Fibroblast of skin of scalp (primary cell): Measurements from ENCODE around the gene CD79B.
A peak's percentile ranks its signal among the peaks of the same experiment; 100 is the strongest.
"Not testable (repeated sequence)": the region's sequence is repeated elsewhere in the genome, so short reads cannot be mapped to it uniquely, and the experiment has no call there.

ENCODE experiments used
- DNase-seq: peaks from one replicate; pipeline ENCODE4 v3.0.0-alpha.2; 2013

The CD79B gene

GRCh38 chr17:63930951-63931575 is 1.1 kb downstream of the CD79B start:
- DNase-seq, result peak; percentile 5

- DNase-seq, result no peak
Measured at GRCh38 chr17:63929860-63930766, 2.0 kb downstream of the CD79B start.

- no peak for DNase-seq
Measured at GRCh38 chr17:63928966-63929695, 3.0 kb downstream of the CD79B start.

GRCh38 chr17:63928172-63928666 is 3.9 kb downstream of the CD79B start:
- no peak for DNase-seq

GRCh38 chr17:63927464-63928171 is 4.5 kb downstream of the CD79B start:
- DNase-seq, result no peak

- DNase-seq, result no peak
Measured at GRCh38 chr17:63926164-63926563, 6.0 kb downstream of the CD79B start.

GRCh38 chr17:63925615-63926014 is 6.5 kb downstream of the CD79B start:
- DNase-seq, result no peak

GRCh38 chr17:63922402-63922801 is 9.7 kb downstream of the CD79B start:
- not testable (repeated sequence) for DNase-seq

- not testable (repeated sequence) for DNase-seq
Measured at GRCh38 chr17:63920779-63921178, 11.4 kb downstream of the CD79B start.

GRCh38 chr17:63920050-63920449 is 12.1 kb downstream of the CD79B start:
- DNase-seq, result not testable (repeated sequence)

- DNase-seq, result peak; percentile 61
Measured at GRCh38 chr17:63919311-63919723, 12.8 kb downstream of the CD79B start.

- DNase-seq, result not testable (repeated sequence)
Measured at GRCh38 chr17:63918789-63919305, 13.3 kb downstream of the CD79B start, which contains the start of gene GH1. Gene GH1 (minus strand): TSS chr17:63918839. CDS start chr17:63918776, 63 bp downstream.

GRCh38 chr17:63918305-63918704 is 13.8 kb downstream of the CD79B start:
- no peak for DNase-seq

GRCh38 chr17:63917646-63918045 is 14.5 kb downstream of the CD79B start:
- DNase-seq, result no peak

- not testable (repeated sequence) for DNase-seq
Measured at GRCh38 chr17:63917206-63917605, 14.9 kb downstream of the CD79B start.

- DNase-seq, result no peak
Measured at GRCh38 chr17:63916566-63917185, 15.5 kb downstream of the CD79B start.

- DNase-seq, result not testable (repeated sequence)
Measured at GRCh38 chr17:63915753-63916152, 16.4 kb downstream of the CD79B start.

GRCh38 chr17:63914471-63914870 is 17.7 kb downstream of the CD79B start:
- no peak for DNase-seq

- peak; percentile 26 for DNase-seq
Measured at GRCh38 chr17:63911657-63912100, 20.5 kb downstream of the CD79B start.

- DNase-seq, result no peak
Measured at GRCh38 chr17:63911041-63911635, 21.0 kb downstream of the CD79B start, which contains the start of gene CSHL1. Gene CSHL1 (minus strand): TSS chr17:63911258. CDS start chr17:63911196, 62 bp downstream.

GRCh38 chr17:63910096-63910495 is 22.0 kb downstream of the CD79B start:
- no peak for DNase-seq
